AG09309 (cell line): Measurements from ENCODE around the gene STARD9.

Source experiments
- DNase-seq: peaks from one replicate; pipeline ENCODE4 v3.0.0-alpha.2; 2010; ENCODE audit warnings: low read depth
- H3K4me3 ChIP-seq: 2 replicates; pipeline ENCODE4 v1.5.1; 2011; ENCODE audit warnings: mild to moderate bottlenecking, low read depth, low read length, moderate library complexity; ENCODE audit not compliant: control insufficient read depth
- TF ChIP-seq, protein P1 (sequence below): IDR thresholded peaks from 2 replicates; pipeline ENCODE4 v1.5.1; 2011; ENCODE audit warnings: mild to moderate bottlenecking, low read depth, low read length, inconsistent platforms; ENCODE audit not compliant: insufficient read depth, control insufficient read depth; ENCODE audit errors: missing control alignments

The STARD9 gene

DNA sequence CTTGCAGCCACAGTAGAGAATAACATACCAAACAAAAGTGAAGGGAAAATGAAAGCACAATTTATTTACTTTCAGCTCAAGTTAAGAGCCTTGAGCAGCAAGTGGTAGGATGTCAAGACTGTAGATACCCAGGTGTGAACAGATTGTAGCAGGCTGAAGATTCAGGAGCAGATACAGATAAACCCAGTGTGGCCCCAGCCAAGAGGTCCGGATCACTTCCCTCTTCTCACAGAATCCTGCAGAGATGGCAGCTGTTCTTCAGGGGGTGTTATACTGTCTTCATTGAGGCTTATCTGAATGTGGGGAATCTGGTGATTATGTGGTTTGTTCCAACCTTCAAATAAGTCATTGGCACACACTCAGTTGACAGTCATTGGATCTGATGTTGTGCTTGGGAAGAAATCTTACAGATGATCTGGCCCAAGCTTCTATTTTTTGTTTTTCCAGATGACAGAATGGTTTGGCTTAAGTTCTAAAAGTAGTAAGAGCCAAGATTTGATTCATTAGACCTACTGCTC lies 2.2 kb downstream of the STARD9 start:
- no peak overlapping the region for H3K4me3 ChIP-seq
- TF ChIP-seq, protein P1, sequence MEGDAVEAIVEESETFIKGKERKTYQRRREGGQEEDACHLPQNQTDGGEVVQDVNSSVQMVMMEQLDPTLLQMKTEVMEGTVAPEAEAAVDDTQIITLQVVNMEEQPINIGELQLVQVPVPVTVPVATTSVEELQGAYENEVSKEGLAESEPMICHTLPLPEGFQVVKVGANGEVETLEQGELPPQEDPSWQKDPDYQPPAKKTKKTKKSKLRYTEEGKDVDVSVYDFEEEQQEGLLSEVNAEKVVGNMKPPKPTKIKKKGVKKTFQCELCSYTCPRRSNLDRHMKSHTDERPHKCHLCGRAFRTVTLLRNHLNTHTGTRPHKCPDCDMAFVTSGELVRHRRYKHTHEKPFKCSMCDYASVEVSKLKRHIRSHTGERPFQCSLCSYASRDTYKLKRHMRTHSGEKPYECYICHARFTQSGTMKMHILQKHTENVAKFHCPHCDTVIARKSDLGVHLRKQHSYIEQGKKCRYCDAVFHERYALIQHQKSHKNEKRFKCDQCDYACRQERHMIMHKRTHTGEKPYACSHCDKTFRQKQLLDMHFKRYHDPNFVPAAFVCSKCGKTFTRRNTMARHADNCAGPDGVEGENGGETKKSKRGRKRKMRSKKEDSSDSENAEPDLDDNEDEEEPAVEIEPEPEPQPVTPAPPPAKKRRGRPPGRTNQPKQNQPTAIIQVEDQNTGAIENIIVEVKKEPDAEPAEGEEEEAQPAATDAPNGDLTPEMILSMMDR: no peak
- peak; percentile 55 for DNase-seq

GRCh38 chr15:42578984-42579537 lies 3.7 kb downstream of the STARD9 start:
- TF ChIP-seq, protein P1: no peak
- no peak overlapping the region for H3K4me3 ChIP-seq
- no peak for DNase-seq

GRCh38 chr15:42581272-42581730 lies 5.9 kb downstream of the STARD9 start:
- DNase-seq: no peak
- H3K4me3 ChIP-seq: peak overlapping the region; percentile 47
- TF ChIP-seq, protein P1: no peak

DNA sequence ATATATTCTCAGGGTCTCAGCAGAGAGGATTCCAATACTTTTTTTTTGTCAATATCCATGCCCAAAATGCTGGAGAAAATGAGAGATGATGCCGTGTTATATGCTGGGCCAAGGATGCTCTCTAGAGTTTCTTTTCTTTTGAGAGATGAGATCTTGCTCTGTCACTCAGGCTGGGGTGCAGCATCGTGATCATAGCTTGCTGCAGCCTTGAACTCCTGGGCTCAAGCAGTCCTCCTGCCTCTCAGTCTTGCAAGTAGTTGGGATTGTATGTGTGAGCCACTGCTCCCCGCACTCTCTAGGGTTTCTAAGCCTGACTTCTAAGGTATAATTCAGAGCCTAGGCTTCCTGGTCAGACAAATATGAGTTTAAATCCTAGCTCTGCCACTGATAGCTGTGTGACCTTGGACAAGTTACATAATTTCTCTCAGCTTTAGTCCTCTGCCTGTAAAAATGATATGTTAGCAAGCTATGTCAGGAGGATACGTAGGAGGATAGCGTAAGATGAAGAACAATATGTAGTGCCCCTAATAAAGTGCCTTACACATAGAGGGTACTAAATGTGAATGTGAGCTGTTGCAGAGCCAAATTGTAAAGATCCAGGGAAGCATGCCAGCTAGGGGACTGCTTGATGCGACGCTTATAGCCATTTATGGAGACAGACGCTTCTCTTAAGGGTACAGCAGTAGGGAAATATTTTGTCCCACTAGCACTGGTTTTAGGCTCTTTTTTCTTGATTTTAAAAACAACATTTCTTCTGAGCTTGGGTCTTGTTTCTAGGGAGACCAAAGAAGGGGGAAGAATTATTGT lies 7.4 kb downstream of the STARD9 start:
- TF ChIP-seq, protein P1: no peak
- no peak for DNase-seq
- no peak overlapping the region for H3K4me3 ChIP-seq

DNA sequence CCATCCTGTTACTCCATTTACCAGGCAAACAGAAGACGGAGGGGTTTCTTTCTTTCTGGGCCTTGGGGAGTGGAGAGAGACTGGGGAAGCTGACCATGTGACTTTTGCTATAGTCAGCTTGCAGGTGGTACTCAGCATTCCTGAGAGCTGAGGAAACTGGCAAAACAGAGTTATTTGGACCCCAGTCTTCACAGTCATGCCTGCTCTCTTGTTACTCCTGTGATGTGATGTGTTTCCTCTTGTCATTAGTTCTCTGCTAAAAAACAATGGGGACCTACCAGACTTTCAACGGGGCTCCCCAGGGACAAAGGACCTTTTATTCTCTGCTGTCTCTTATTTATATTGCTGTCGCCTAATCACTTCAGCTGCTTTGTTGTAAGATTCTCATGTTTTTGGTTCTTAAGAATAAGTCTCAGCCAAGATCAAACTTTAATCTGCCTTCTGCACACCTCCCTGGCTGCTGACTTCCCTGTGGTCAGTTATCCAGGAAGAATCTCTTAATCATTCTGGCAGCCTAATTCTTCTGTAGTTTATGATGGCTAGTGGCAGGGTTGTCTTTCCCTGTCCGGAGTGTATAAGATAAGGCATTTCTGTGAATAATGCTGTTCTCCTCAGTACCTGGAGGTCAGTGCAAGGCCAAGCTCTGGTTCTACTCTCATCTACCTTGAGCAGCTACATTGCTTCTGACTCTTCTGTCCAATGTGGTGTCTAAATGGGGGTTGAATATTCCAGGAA lies 8.8 kb downstream of the STARD9 start:
- DNase-seq: no peak
- TF ChIP-seq, protein P1: no peak
- no peak overlapping the region for H3K4me3 ChIP-seq

- H3K4me3 ChIP-seq: no peak overlapping the region
- no peak for DNase-seq
- TF ChIP-seq, protein P1: no peak
Measured at GRCh38 chr15:42590619-42591237, 15.3 kb downstream of the STARD9 start.
